Raji (cell line): ENCODE measurements around the gene SOWAHC.

ENCODE experiments used
- POLR2A ChIP-seq: IDR thresholded peaks from 2 replicates; pipeline ENCODE4 v1.6.1; 2011; ENCODE audit warnings: low read depth, low read length, control low read depth; ENCODE audit not compliant: insufficient read depth

The SOWAHC gene

DNA sequence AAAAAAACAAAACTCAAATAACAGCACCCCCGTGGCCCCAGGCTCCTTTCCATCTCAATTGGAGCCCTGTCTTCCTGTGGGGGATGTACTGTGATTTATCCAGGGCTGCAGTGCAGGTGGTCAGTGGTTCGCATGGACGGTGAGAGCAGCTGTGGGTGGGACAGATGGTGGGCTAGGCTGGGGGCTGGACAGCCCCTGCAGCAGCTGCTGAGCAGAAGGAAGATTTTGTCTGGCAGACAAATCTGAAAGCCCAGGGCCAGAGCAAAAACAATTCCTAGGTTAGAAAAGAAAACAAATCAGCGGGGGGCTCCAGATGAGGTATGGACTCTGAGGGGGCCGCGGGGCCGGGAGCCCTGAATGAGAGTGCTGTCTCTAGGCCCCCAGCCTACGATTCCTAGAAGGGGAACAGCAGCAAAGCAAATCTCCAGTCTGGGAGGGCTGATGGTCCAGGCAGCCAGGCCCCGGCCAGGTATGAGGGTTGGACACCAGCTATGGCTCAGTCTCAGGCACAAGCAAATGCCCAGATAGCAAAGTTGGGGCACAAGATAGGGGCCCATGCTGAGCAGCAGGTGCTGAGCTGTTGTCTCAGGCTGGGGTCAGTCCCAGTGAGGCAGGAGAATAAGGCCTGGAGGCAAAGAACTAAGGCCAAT, 45.4 kb downstream of the SOWAHC start:
- TF ChIP-seq POLR2A: no peak

DNA sequence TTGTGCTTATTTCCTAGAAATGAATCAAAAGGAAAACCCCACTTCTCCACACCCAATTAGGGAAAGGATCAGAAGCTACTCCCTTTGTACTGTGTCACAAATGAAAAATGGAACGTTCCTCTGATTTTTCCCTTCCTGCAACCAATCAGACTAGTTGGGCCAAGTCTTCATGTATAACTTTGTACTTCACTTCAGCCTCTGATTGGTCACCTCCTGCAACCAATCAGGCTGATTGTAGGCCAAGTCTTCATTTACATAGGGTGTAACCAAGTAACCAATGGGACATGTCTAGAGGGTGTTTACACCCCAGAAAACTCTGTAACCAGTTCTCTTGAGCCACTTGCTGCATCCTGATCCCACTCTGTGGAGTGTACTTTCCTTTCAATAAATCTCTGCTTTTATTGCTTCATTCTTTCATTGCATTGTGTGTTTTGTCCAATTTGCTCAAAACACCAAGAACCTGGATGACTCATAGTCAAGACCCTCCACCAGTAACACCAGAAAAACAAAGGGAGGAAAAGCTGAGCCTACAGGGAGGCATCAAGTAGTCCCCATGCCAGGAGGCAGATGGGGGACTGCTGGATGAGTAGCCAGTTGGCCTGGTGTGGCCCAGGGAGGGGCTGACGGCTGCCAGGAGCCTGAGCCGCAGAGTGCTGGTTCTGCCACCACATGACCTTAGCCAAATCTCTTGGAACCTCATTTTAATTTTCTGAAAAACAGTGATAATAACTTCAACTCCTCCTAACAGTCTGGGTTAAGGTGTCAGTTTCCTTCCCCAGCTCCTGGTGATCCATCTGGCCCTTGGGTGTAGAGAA, 46.1 kb downstream of the SOWAHC start:
- no peak for TF ChIP-seq POLR2A

- no peak for TF ChIP-seq POLR2A
Observed at GRCh38 chr2:109662889-109663288, 48.7 kb downstream of the SOWAHC start.

GRCh38 chr2:109663721-109664120, 49.6 kb downstream of the SOWAHC start:
- TF ChIP-seq POLR2A: no peak

DNA sequence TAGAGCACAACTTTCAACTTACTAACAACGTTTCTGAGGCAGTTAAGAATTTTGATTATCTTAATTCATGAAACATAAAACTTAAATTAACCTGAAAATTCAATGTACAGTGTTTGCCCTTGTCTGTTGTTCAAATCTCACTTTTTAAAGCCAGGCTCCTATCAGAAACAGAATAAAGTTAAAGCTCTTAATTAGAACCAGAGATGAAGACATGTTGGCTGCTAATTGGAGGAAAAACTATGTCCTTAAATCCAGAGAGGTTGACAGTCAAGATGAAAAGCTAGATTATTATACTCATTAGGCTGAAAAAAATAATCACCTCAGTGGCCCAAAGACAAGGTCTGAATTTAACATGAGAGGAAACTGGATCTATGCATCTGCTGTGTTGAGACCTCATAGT, 52.3 kb downstream of the SOWAHC start:
- TF ChIP-seq POLR2A: no peak
